GM12878 (cell line): ENCODE measurements around the gene CMYA5. TPM values are rescaled to one million over a fixed set of nuclear protein-coding genes. Genes with fewer than 3 reads are reported as not detected.

Source experiments
- ATAC-seq: fragments of 200-7000 bp; cut with Tn5 transposase; 3 replicates; pipeline ENCODE4 v1.9.1; 2020; ENCODE audit warnings: mild to moderate bottlenecking, moderate library complexity
- BruUV-seq: library from RNA; stranded (reverse); fragments of 400-500 nt; replicated peaks from 2 replicates; lab custom pipeline; 2021; lab: Mats Ljungman, UMichigan
- CTCF ChIA-PET: fragments of 300-600 bp; sonication (Branson Sonifier 250); formaldehyde crosslinking; extraction: SDS; loops from one replicate; lab custom pipeline; 2021; ENCODE audit warnings: inconsistent platforms; lab: Yijun Ruan, JAX
- POLR2A ChIA-PET: fragments of 350-600 bp; formaldehyde crosslinking; extraction: SDS; loops from one replicate; lab custom pipeline; 2021; ENCODE audit warnings: inconsistent platforms; lab: Charles Lee
- RAD21 ChIA-PET: fragments of 300-600 bp; sonication (Branson Sonifier 250); formaldehyde crosslinking; loops from one replicate; lab custom pipeline; 2023; ENCODE audit warnings: antibody characterized with exemption; ENCODE audit not compliant: unreplicated experiment; lab: Charles Lee
- SMC1A ChIA-PET: fragments of 300-600 bp; sonication (Branson Sonifier 250); formaldehyde crosslinking; loops from one replicate; lab custom pipeline; 2023; ENCODE audit not compliant: unreplicated experiment, uncharacterized antibody; lab: Charles Lee
- DNase-seq: peaks from one replicate; pipeline ENCODE4 v3.0.0-alpha.2; 2011; ENCODE audit warnings: low read depth, low spot score
- FAIRE-seq: peaks from 3 replicates; lab custom pipeline; 2011; peaks lifted over from hg19 to GRCh38; lab: Jason Lieb, UNC
- H2AFZ ChIP-seq: 2 replicates; pipeline ENCODE4 v1.6.0; 2011; ENCODE audit warnings: low read depth, low read length, control low read depth; ENCODE audit not compliant: control insufficient read depth
- H3K27ac ChIP-seq: 2 replicates; pipeline ENCODE4 v1.5.1; 2011; ENCODE audit warnings: control low read depth; ENCODE audit not compliant: control insufficient read depth, insufficient read depth
- H3K27me3 ChIP-seq, 2 experiments: replicated peaks in 1 of 2; 2 replicates each; pipeline versions ENCODE4 v1.6.0 to v1.6.1; 2011; ENCODE audit warnings: low read length in 1 of 2; ENCODE audit not compliant: control insufficient read depth in 2 of 2, insufficient read depth in 2 of 2
- H3K36me3 ChIP-seq, 2 experiments: 2 replicates each; pipeline ENCODE4 v1.5.1; 2011; ENCODE audit warnings: low read length in 1 of 2; ENCODE audit not compliant: control insufficient read depth in 2 of 2, insufficient read depth in 2 of 2
- H3K4me1 ChIP-seq: 2 replicates; pipeline ENCODE4 v1.6.1; 2011; ENCODE audit warnings: mild to moderate bottlenecking, low read length, moderate library complexity, mixed read lengths; ENCODE audit not compliant: control insufficient read depth, insufficient read depth
- H3K4me2 ChIP-seq: 2 replicates; pipeline ENCODE4 v1.6.0; 2011; ENCODE audit warnings: control low read depth; ENCODE audit not compliant: control insufficient read depth, insufficient read depth
- H3K4me3 ChIP-seq: fragments of 200-600 bp; sonication (generic); 2 replicates; pipeline ENCODE4 v1.5.1; 2016
- H3K79me2 ChIP-seq: 2 replicates; pipeline ENCODE4 v1.6.0; 2011; ENCODE audit warnings: low read length; ENCODE audit not compliant: control insufficient read depth, insufficient read depth
- H3K9ac ChIP-seq: 2 replicates; pipeline ENCODE4 v1.8.0; 2011; ENCODE audit warnings: low read length, control low read depth, mixed read lengths; ENCODE audit not compliant: control insufficient read depth, insufficient read depth
- H3K9me3 ChIP-seq: replicated peaks from 3 replicates; pipeline ENCODE4 v1.5.1; 2011; ENCODE audit warnings: mild to moderate bottlenecking, low read length; ENCODE audit not compliant: control insufficient read depth, insufficient read depth
- H4K20me1 ChIP-seq: 2 replicates; pipeline ENCODE4 v1.6.0; 2011; ENCODE audit not compliant: control insufficient read depth, insufficient read depth
- BCL11A ChIP-seq: IDR thresholded peaks from 2 replicates; pipeline ENCODE4 v1.6.1; 2011; ENCODE audit warnings: low read depth, low read length
- BMI1 ChIP-seq: fragments of 450-650 bp; IDR thresholded peaks from 2 replicates; pipeline ENCODE4 v1.6.1; 2016; ENCODE audit warnings: mild to moderate bottlenecking, moderate library complexity, borderline replicate concordance
- HDAC6 ChIP-seq: fragments of 200-600 bp; sonication (generic); IDR thresholded peaks from one replicate; pipeline ENCODE4 v1.8.0; 2017; ENCODE audit warnings: antibody characterized with exemption; ENCODE audit not compliant: unreplicated experiment
- IKZF1 ChIP-seq: fragments of 450-650 bp; conservative IDR thresholded peaks from 2 replicates; pipeline ENCODE4 v1.6.1; 2017; ENCODE audit warnings: antibody characterized with exemption, mild to moderate bottlenecking
- MTA2 ChIP-seq: fragments of 450-650 bp; IDR thresholded peaks from 2 replicates; pipeline ENCODE4 v1.6.1; 2016; ENCODE audit warnings: low read depth, mild to moderate bottlenecking, moderate library complexity
- MXI1 ChIP-seq: fragments of 150-350 bp; IDR thresholded peaks from 2 replicates; pipeline ENCODE4 v1.6.1; 2011; ENCODE audit warnings: low read depth, mild to moderate bottlenecking, inconsistent platforms, low read length, improper control_type of control experiment
- NR2C2 ChIP-seq: IDR thresholded peaks from 2 replicates; pipeline ENCODE4 v1.6.1; 2011; ENCODE audit warnings: borderline replicate concordance, low read depth; ENCODE audit not compliant: control insufficient read depth, insufficient read length
- POU2F2 ChIP-seq: IDR thresholded peaks from 3 replicates; pipeline ENCODE4 v1.6.1; 2011; ENCODE audit warnings: low read depth, mild to moderate bottlenecking, low read length, borderline replicate concordance
- RBBP5 ChIP-seq: fragments of 200-600 bp; sonication (generic); conservative IDR thresholded peaks from 2 replicates; pipeline ENCODE4 v1.6.1; 2016
- SP1 ChIP-seq: IDR thresholded peaks from one replicate; pipeline ENCODE4 v1.6.1; 2011; ENCODE audit warnings: low read depth, low read length
- SREBF2 ChIP-seq: IDR thresholded peaks from 2 replicates; pipeline ENCODE4 v1.6.1; 2012; ENCODE audit warnings: mild to moderate bottlenecking, low read length
- STAT1 ChIP-seq: fragments of 450-650 bp; conservative IDR thresholded peaks from 2 replicates; pipeline ENCODE4 v1.6.1; 2014; ENCODE audit warnings: antibody characterized with exemption, mild to moderate bottlenecking
- TARDBP ChIP-seq: IDR thresholded peaks from 2 replicates; pipeline ENCODE4 v1.6.1; 2016; ENCODE audit warnings: borderline replicate concordance
- USF2 ChIP-seq: IDR thresholded peaks from 2 replicates; pipeline ENCODE4 v1.6.1; 2011; ENCODE audit warnings: low read depth, low read length, improper control_type of control experiment, borderline replicate concordance
- ZNF24 ChIP-seq: fragments of 450-650 bp; IDR thresholded peaks from 2 replicates; pipeline ENCODE4 v1.6.1; 2017; ENCODE audit warnings: antibody characterized with exemption, mild to moderate bottlenecking
- ZNF384 ChIP-seq: IDR thresholded peaks from 2 replicates; pipeline ENCODE4 v1.6.1; 2012; ENCODE audit warnings: low read depth, mild to moderate bottlenecking, low read length, improper control_type of control experiment, borderline replicate concordance
- WGBS: methylation state at CpG from one replicate; pipeline ENCODE4 v1.1.6; 2016; ENCODE audit warnings: low lambda C conversion rate; ENCODE audit not compliant: insufficient replicate concordance, insufficient coverage; ENCODE audit errors: missing lambda C conversion rate; 5-methylcytosine and 5-hydroxymethylcytosine counted together
- in situ Hi-C: fragments of 300-500 bp; cut with MboI; formaldehyde crosslinking; loops from 9 replicates; pipeline ENCODE4 v1.14.3; 2018; ENCODE audit warnings: mixed read lengths
- intact Hi-C: fragments of 100-400 bp; cut with micrococcal nuclease; formaldehyde crosslinking; loops from one replicate; pipeline ENCODE4 v1.14.2; 2022; ENCODE audit not compliant: unreplicated experiment
- polyA plus RNA-seq, 11 experiments: library from polyadenylated mRNA; depleted of rRNA in 4 of 11; unstranded in 6 of 11; stranded (reverse) in 5 of 11; fragments of >200 nt; fragmentation: Nextera tagmentation in 4 of 11; fragmentation: Illumina TruSeq in 1 of 11; extraction: Ambion mirVana in 4 of 11; extraction: Trizol in 1 of 11; gene quantifications; 1 replicate in 1 of 11; 2 replicates in 10 of 11; pipeline versions ENCODE4 v1.2.1 to v1.2.3, GENCODE V29; 2011 to 2016; ENCODE audit warnings: inconsistent platforms in 2 of 11, missing spikeins in 2 of 11, low read depth in 1 of 11
- total RNA-seq, 4 experiments: library from RNA; depleted of rRNA in 3 of 4; stranded (reverse); fragments of >200 nt in 3 of 4; fragmentation: Illumina TruSeq in 1 of 4; extraction: Trizol in 1 of 4; gene quantifications; 2 replicates each; pipeline versions ENCODE4 v1.2.1 to v1.2.3, GENCODE V29; 2013 to 2021
- TF ChIP-seq, protein P1 (sequence below): fragments of 450-650 bp; IDR thresholded peaks from 2 replicates; pipeline ENCODE4 v1.6.1; 2016; ENCODE audit warnings: mild to moderate bottlenecking
- TF ChIP-seq, protein P2 (sequence below): IDR thresholded peaks from 2 replicates; pipeline ENCODE4 v1.6.1; 2011; ENCODE audit warnings: borderline replicate concordance, low read depth, mild to moderate bottlenecking, moderate library complexity, mixed read lengths, low read length; ENCODE audit not compliant: insufficient read depth; ENCODE audit errors: extremely low read length
- TF ChIP-seq, protein P3 (sequence below): fragments of 450-650 bp; IDR thresholded peaks from 2 replicates; pipeline ENCODE4 v1.6.1; 2016; ENCODE audit warnings: mild to moderate bottlenecking, moderate library complexity, borderline replicate concordance

Gene CMYA5
- total and polyA plus RNA-seq, 10 of the 15 experiments (the other 5 are each of a cell fraction or from before 2014, with no cell fraction given) = 0.01 to 0.34 (median 0.16) TPM; not detected in 1

DNA sequence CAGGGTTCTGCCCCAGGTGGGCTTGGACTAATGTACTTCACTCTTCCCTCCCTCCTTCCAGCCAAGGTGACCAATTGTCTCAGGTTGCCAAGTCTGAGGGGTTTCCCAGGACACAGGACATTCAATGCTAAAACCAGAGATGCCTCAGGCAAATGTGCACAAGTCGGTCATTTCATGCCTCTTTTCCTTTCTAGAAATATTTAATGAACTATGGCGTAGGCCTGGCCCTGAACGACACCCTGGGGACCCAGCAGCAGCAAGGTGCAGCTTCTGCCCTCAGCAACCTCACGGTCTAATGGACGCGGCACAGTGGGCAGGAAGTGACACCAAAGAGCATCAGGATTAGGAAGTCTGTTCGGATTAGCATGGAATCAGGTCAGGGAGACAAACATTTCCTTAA, 153.4 kb downstream of the CMYA5 start:
- WGBS = 15% methylated on average over 7 of the region's 7 CpGs
- H3K4me1 ChIP-seq = no peaks in the 10 kb centered on the region
- no peak overlapping the region for H3K4me2 ChIP-seq
- FAIRE-seq (no peak), ATAC-seq (no peak), DNase-seq (no peak)
- TF ChIP-seq RBBP5 (no peak), STAT1 (no peak), BMI1 (no peak), MTA2 (no peak), SP1 (no peak), USF2 (no peak), IKZF1 (no peak), SREBF2 (no peak), NR2C2 (no peak), BCL11A (no peak), ZNF24 (no peak), TARDBP (no peak), MXI1 (no peak), POU2F2 (no peak), HDAC6 (no peak), ZNF384 (no peak)
- TF ChIP-seq, protein P1, sequence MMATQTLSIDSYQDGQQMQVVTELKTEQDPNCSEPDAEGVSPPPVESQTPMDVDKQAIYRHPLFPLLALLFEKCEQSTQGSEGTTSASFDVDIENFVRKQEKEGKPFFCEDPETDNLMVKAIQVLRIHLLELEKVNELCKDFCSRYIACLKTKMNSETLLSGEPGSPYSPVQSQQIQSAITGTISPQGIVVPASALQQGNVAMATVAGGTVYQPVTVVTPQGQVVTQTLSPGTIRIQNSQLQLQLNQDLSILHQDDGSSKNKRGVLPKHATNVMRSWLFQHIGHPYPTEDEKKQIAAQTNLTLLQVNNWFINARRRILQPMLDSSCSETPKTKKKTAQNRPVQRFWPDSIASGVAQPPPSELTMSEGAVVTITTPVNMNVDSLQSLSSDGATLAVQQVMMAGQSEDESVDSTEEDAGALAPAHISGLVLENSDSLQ = no peak
- TF ChIP-seq, protein P2, sequence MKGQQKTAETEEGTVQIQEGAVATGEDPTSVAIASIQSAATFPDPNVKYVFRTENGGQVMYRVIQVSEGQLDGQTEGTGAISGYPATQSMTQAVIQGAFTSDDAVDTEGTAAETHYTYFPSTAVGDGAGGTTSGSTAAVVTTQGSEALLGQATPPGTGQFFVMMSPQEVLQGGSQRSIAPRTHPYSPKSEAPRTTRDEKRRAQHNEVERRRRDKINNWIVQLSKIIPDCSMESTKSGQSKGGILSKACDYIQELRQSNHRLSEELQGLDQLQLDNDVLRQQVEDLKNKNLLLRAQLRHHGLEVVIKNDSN = no peak
- TF ChIP-seq, protein P3, sequence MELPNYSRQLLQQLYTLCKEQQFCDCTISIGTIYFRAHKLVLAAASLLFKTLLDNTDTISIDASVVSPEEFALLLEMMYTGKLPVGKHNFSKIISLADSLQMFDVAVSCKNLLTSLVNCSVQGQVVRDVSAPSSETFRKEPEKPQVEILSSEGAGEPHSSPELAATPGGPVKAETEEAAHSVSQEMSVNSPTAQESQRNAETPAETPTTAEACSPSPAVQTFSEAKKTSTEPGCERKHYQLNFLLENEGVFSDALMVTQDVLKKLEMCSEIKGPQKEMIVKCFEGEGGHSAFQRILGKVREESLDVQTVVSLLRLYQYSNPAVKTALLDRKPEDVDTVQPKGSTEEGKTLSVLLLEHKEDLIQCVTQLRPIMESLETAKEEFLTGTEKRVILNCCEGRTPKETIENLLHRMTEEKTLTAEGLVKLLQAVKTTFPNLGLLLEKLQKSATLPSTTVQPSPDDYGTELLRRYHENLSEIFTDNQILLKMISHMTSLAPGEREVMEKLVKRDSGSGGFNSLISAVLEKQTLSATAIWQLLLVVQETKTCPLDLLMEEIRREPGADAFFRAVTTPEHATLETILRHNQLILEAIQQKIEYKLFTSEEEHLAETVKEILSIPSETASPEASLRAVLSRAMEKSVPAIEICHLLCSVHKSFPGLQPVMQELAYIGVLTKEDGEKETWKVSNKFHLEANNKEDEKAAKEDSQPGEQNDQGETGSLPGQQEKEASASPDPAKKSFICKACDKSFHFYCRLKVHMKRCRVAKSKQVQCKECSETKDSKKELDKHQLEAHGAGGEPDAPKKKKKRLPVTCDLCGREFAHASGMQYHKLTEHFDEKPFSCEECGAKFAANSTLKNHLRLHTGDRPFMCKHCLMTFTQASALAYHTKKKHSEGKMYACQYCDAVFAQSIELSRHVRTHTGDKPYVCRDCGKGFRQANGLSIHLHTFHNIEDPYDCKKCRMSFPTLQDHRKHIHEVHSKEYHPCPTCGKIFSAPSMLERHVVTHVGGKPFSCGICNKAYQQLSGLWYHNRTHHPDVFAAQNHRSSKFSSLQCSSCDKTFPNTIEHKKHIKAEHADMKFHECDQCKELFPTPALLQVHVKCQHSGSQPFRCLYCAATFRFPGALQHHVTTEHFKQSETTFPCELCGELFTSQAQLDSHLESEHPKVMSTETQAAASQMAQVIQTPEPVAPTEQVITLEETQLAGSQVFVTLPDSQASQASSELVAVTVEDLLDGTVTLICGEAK = no peak
- RAD21 ChIA-PET = no interaction called here
- CTCF ChIA-PET = no interaction called here
- no peak overlapping the region for H3K9ac ChIP-seq
- no peaks in the 10 kb centered on the region for H4K20me1 ChIP-seq
- no peaks in the 10 kb centered on the region for H3K36me3 ChIP-seq
- no TSS peak for BruUV-seq
- in situ Hi-C loops = no loop called here
- SMC1A ChIA-PET = interaction anchor here (0.7 kb wide), 1 partner anchor 108 kb away, joined by 3 read pairs; no protein-coding TSS in a partner anchor
- H2AFZ ChIP-seq = no peak overlapping the region
- intact Hi-C loops = no loop called here
- no peaks in the 10 kb centered on the region for H3K27me3 ChIP-seq
- no peaks in the 10 kb centered on the region; the same call in 2 of the 3 replicates for H3K9me3 ChIP-seq
- H3K27ac ChIP-seq = no peak overlapping the region
- H3K4me3 ChIP-seq = no peak overlapping the region
- no peaks in the 10 kb centered on the region for H3K79me2 ChIP-seq
- POLR2A ChIA-PET = no interaction called here
